ENCODE results near the gene CFAP61. TPM values are rescaled to one million over a fixed set of nuclear protein-coding genes. Genes with fewer than 3 reads are reported as not detected.

Gene CFAP61
- total and polyA plus RNA-seq, 12 donors, result 0.53 to 3.6 (median 1.1) TPM; not detected in 3

DNA sequence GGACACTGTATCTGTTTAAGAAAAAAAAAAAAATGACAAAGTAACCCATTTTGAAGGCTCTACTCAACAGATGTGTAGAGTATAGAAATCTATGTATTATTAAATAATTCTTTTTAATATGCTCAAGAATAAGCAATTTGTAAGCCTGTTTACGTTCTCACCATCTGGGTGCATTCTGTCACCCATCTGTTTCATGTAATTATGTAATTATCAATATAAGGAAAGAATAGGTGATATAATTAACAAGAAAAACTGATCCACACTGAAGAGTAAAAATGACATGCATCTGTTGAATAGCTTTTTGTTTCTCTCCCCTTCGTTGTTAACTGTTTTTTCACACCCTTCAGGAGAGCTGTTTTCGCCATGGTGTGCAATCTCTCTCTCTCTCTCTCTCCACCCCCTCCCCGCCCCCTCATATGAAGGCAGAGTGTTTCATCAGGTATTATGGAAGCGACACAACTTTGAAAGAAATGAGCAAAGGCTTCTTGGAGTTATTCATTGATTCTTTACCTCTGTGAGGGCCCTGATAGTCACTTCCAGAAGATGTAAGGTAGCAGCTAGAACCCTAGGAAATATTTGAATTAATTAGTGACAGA, 161.3 kb downstream of the CFAP61 start:
- H3K36me3 ChIP-seq (replicated peaks in 1 of 2), result no peaks in the 10 kb centered on the region
- 60 to 75% (median 66%) methylated on average over 5 of the region's 5 CpGs for WGBS, 4 donors
- no peak overlapping the region for H3K4me3 ChIP-seq
- H3K9me3 ChIP-seq (replicated peaks in 1 of 3), result no peaks in the 10 kb centered on the region
- no peak for DNase-seq
- intact Hi-C loops (cut with DNase I), result no loop called here
- TF ChIP-seq POLR2A (IDR thresholded peaks at IDR 0.05), result no peak
- TF ChIP-seq, protein P1, sequence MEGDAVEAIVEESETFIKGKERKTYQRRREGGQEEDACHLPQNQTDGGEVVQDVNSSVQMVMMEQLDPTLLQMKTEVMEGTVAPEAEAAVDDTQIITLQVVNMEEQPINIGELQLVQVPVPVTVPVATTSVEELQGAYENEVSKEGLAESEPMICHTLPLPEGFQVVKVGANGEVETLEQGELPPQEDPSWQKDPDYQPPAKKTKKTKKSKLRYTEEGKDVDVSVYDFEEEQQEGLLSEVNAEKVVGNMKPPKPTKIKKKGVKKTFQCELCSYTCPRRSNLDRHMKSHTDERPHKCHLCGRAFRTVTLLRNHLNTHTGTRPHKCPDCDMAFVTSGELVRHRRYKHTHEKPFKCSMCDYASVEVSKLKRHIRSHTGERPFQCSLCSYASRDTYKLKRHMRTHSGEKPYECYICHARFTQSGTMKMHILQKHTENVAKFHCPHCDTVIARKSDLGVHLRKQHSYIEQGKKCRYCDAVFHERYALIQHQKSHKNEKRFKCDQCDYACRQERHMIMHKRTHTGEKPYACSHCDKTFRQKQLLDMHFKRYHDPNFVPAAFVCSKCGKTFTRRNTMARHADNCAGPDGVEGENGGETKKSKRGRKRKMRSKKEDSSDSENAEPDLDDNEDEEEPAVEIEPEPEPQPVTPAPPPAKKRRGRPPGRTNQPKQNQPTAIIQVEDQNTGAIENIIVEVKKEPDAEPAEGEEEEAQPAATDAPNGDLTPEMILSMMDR (IDR thresholded peaks at IDR 0.05), result no peak
- peaks cover 8% of the 10 kb centered on the region for H3K27me3 ChIP-seq
- no peak overlapping the region for H3K27ac ChIP-seq
- no peaks in the 10 kb centered on the region for H3K4me1 ChIP-seq (replicated peaks in 1 of 2)

GRCh38 chr20:20214757-20215275, 162.5 kb downstream of the CFAP61 start:
- H3K9me3 ChIP-seq (replicated peaks in 1 of 3), result no peaks in the 10 kb centered on the region
- intact Hi-C loops (cut with DNase I), result no loop called here
- 50 to 63% (median 55%) methylated on average over 6 to 7 of the region's 7 CpGs for WGBS, 4 donors
- no peaks in the 10 kb centered on the region for H3K4me1 ChIP-seq (replicated peaks in 1 of 2)
- H3K36me3 ChIP-seq (replicated peaks in 1 of 2), result no peaks in the 10 kb centered on the region
- TF ChIP-seq, protein P1 (IDR thresholded peaks at IDR 0.05), result no peak
- no peak for TF ChIP-seq POLR2A (IDR thresholded peaks at IDR 0.05)
- no peak for DNase-seq
- H3K4me3 ChIP-seq, result no peak overlapping the region
- peaks cover 8% of the 10 kb centered on the region for H3K27me3 ChIP-seq
- H3K27ac ChIP-seq, result no peak overlapping the region

DNA sequence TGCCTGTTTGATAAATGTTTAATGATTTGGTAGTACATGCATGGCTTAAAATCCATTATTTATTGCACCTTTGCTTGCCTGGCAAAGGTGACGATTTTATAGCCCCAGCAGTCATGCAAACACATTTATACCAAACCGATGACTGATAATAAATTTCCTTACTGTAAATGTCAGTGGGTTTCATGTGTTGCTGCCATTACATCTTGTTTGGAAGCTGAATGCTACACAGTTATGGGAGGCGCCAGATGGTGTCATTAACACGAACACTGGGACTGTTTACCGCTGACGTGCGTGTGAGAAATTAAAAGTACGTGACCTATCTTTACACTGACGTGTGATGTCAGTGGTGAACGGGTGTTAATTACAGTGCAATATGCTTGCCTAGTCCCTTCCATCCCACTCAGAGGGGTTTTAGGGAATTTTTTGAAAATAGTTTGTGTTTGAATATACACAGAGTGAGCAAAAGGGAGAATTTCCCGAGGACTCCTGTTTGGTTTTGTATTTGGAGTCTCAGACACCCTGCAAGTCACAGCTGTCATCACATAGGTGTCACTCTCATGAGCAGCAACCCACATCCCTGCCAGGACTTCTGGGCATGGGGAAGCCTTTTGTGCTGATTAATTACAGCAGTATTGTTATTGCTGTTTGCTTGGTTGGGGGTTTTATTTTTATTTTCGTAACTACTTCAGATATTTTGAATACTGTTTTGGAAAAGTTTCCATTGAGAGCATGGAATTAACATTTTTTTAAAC, 163.8 kb downstream of the CFAP61 start:
- intact Hi-C loops (cut with DNase I), result no loop called here
- WGBS, 4 donors, result 37 to 50% (median 39%) methylated on average over 12 of the region's 12 CpGs

DNA sequence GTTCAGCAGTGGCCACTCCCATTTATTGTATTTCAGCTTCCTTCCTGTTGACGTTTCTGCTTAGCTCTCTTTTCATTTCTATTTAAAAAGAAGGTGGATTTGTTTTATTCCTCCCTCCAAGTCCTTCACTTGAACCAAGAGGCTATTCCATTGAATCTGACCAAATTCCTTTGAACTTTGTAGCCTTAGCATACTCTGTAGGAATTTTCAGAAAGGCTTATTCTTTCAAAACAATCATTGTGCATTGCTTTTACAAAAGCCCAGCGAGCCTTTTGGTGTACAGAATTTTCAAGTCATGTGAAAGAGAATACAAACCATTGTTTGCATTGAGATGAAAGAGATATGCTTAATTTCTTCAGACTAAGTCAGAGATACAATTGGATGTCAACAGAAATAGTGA, 164.6 kb downstream of the CFAP61 start:
- H3K27ac ChIP-seq, result no peak overlapping the region
- WGBS, 4 donors, result 44 to 53% (median 48%) methylated on average over 2 of the region's 2 CpGs
- intact Hi-C loops (cut with DNase I), result no loop called here

More for the DNA sequence above, 163.8 kb downstream of the CFAP61 start:
- no peak for DNase-seq
- H3K36me3 ChIP-seq (replicated peaks in 1 of 2), result no peaks in the 10 kb centered on the region
- no peak for TF ChIP-seq POLR2A (IDR thresholded peaks at IDR 0.05)
- TF ChIP-seq, protein P1 (IDR thresholded peaks at IDR 0.05), result no peak
- no peak overlapping the region for H3K4me3 ChIP-seq
- peaks cover 8% of the 10 kb centered on the region for H3K27me3 ChIP-seq
- H3K4me1 ChIP-seq (replicated peaks in 1 of 2), result no peaks in the 10 kb centered on the region
- H3K9me3 ChIP-seq (replicated peaks in 1 of 3), result no peaks in the 10 kb centered on the region
- H3K27ac ChIP-seq, result no peak overlapping the region

More for the DNA sequence above, 164.6 kb downstream of the CFAP61 start:
- Histone ChIP-seq H3K36me3 (replicated peaks in 1 of 2) (no peaks in the 10 kb centered on the region), H3K9me3 (replicated peaks in 1 of 3) (no peaks in the 10 kb centered on the region), H3K27me3 (peaks cover 8% of the 10 kb centered on the region), H3K4me3 (no peak overlapping the region), H3K4me1 (replicated peaks in 1 of 2) (no peaks in the 10 kb centered on the region)
- TF ChIP-seq POLR2A (IDR thresholded peaks at IDR 0.05), result no peak
- TF ChIP-seq, protein P1 (IDR thresholded peaks at IDR 0.05), result no peak
- no peak for DNase-seq

All from adrenal gland (tissue), 12 donors.